GM19395 (cell line): ENCODE data around the gene TNPO3.
A peak's percentile ranks its signal among the peaks of the same experiment; 100 is the strongest.

Source experiments
- ATAC-seq: cut with Tn5 transposase; IDR thresholded peaks from one replicate; pipeline ENCODE4 v1.9.1; 2021; ENCODE audit warnings: mild to moderate bottlenecking, moderate library complexity; ENCODE audit not compliant: unreplicated experiment

The TNPO3 gene

DNA sequence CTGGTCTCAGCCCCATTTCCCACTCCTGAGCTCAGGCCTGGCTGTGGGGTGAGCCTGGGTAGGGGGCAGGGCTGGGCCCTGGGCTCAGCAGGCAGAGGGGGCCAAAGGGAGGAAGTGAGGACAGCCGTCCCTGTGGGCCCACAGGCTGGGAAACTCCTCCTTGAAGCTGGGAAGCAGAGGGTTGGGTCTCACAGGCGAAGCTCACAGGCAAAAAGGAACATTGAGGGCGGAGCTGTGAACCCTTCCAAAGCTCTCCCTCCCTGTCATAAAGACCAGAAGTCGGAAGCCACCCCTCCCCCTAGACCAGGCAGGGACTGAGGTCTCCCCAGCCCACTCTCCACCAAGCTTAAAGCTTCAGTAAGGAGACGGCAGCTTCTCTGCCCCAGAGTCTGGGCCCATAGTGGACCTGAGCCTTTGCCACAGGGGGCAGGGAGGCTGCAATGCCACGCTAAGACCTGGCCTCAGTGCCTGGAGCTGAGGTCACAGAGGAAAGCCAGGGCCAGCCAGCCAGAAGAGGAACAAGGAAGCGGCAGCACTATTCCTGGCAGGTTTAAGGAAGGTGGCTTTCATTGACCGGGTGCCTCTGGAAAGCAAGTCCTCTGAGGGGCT, 143.4 kb downstream of the TNPO3 start:
- no peak for ATAC-seq

DNA sequence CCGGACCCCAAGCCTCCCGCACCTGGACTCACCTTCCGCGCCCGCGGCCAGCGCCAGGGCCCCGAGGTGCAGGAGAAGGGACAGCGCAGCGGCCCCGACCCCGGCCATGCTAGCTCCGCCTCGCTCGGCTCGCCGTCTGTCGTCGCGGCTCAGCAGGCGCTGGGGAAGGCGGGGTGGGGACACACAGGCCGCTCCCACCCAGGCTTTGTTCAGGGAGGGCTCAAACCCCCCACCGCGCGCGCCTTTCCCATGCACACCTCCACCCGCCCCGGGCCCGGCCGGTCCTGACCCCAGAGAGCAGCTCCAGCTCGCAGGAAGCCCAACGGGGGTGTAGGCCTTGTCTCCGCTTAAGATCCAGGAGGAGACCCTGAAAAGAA, 144.4 kb downstream of the TNPO3 start, which contains the start of gene KCP:
TSS of gene KCP (minus strand) at position 141 of the 377 bp plus-strand sequence. CDS start at position 108, 33 bp downstream.
- no peak for ATAC-seq

DNA sequence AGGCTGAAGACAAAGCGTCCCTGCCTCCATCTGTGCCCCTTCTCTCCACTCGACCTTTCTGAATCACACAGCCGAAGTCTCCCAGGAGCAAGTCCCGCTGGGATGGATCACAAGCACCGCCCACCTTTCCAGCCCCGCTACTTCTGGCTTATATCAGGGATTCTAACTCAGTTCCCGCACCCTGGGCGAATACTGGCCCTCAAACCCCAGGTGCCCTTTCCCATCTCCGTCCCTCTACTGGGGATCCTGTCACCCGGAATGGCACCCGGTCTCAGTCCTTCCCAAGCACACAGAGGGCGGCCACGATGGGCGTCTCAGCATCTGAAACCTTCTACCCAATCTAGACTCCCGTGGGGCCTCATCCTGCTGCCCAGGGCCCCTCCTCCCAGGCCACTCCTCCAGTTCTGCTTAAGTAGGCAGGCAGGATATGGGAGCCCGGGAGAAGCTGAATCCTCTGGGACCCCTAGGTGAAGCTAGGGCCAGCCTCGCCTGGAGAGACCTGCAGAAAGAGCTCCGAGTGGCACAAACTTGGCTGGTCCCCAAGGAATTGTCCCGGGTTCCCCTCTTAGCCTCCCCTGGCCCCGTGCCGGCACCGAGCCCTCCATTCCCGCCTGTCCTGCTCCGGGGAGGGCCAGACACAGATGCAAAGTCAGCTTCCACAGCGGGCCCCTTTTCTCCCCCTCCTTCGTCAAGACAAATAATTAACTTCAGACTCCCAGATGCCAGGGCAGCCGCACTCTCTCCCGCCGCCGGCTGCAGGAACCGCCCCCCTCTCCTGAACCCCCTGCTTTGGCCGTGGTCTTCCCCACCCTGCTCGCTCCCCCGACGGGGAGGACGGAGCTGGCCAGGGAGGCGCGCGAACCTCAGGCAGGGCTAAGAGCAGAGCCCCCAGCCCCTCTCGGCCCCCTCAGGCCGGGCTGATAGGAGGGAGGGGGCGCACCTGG, 145.0 kb downstream of the TNPO3 start:
- ATAC-seq, result no peak

DNA sequence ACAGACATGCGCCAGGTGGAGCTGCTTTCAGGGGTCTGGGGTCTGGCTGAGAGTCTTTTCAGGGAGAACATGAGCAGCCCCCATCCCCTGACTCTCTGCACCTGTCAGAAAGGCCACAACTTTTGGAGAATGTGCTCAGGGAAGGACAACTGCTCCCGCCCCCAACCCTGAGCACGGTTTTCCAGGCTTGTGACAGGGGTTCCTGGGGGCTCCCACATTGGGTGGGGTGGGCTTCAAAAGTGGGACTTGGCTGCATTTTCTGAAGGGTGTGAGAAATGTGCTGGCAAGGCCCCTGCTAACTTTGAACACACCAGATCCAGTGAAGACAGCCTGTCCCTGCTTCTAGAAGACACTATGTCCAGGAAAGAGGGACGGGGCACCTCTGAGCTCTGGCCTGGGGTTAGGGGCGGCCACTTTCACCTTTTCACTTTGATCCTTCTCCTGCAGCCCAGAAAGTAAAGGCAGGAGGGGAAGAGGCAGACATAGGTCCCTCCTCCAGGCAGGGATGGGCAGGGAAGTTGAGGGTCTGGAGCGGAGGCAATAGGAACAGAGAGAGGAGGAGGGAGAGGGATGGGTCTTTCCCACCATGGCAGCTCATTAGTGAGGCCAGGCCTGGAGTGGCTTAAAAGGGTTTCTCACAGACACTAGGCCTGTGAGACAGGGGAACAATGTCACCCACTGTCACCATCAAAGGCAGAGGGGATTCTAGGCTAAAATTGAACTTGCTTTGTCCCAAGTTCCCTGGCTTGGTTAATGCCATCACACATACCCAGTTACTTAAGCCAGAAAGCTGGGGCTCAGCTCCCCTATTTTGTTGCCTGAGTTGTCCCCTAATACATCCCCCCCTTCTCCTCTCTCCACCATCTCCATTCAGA, 145.9 kb downstream of the TNPO3 start:
- ATAC-seq, result no peak

DNA sequence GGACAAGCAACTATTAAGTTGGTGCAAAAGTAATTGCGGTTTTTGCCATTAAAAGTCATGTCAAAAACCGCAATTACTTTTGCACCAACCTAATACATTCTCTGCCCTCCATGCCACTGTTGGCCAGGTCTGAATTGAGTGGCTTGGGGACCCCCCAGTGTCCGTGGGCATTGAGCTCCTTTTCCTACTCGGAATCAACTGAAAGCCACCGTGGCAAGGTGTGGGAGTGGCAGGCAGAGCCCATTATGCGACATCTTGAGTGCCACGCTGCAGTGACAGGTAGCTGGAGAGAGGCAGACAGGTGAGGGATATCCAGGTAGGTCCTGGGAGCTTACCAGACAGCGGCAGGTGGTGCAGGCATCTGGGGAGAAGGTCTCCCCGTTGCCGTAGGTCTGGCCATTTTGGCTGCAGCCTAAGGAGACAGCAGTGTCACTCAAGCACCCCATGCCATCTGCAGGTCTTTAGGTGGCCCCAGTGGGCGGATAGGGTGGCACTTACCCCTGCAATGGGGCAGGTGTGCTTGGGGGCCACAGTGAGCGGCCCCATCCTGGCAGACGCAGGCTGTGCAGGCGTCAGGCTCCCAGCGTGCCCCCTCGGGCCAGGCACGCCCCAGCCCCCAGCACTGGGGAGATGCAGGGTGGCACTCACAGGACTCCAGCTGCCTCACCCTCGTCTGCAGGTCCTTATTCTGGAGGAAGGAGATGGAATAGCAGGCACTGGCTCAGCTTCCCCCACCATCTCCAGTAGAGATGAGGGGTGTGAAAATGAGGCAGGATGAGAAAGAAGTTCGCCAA, 147.9 kb downstream of the TNPO3 start:
- ATAC-seq, result no peak

DNA sequence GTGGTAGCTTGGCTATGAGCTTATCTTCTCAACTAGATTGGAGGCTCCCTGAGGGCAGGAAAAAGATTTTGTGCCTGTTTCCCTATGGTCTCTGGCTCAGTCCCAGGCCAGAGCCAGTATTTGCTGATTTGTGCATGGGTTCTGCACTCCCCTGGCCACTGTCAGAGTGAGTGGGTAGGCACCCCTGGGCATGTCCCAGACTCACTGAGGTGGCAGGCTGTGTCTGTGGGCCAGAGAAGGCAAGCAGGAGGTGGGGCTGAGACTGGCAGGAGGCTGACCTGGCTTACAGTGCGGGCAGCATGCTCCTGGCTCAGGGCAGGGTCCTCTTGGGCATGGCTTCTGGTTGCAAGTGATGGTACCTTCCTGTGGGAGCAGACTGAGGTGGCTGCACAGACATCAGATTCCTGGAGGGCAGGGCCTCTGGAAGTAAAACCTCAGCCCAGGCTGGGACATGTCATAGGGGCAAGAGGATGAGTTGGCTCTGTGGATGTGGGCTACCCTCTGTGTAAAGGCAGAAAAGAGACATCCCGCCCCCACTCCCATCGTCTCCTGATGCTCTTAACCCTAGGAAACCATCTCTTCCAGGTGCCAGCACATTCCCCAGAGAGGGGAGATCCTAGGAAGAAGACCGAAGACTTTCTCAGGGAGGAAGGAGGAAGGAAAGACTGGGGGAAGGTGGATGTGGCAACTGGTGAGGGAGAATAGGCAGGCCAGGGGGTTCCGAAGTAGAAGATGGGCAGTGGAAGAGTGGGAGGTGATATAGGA, 148.7 kb downstream of the TNPO3 start:
- ATAC-seq, result no peak

DNA sequence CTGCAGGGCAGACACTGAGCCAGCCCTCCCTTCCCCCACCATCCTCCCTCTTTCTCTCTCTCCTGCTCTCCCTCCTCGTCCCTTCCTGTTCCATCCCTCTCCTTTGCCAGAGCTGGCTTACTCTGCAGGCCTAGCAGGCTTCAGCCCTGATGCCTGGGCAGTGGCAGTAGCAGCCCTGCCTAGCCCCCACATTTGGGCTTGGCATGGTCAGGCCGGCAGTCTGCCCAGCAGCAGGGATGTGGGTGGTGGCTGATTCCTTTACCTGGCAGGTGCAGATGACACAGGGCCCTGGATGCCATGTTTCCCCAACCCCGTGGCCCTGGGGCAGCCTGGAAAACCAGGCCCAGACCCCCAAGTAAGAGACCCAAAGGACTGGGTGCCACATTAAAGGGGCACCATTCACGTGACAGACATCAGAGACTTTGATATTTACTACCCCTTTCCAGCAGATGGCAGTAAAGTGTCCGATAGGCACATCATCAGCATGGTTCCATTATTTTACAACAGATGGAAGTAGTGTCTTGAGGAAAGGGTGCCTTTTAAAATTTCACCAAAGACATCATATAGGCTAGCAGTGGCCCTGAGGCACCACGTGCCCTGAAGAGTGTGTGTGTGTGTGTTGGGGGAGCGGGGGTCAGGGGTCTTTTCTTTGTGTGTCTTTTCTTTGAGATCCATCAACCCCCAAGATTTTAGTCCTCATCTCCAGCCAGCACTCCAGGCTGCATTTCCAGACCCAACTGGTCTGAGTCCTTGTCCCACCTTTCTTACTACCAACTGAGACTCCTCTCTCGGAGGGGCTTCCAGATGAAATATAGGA, 150.3 kb downstream of the TNPO3 start:
- peak; percentile 74 for ATAC-seq
